Measurements from ENCODE around the gene ARGFX.

Gene ARGFX

DNA sequence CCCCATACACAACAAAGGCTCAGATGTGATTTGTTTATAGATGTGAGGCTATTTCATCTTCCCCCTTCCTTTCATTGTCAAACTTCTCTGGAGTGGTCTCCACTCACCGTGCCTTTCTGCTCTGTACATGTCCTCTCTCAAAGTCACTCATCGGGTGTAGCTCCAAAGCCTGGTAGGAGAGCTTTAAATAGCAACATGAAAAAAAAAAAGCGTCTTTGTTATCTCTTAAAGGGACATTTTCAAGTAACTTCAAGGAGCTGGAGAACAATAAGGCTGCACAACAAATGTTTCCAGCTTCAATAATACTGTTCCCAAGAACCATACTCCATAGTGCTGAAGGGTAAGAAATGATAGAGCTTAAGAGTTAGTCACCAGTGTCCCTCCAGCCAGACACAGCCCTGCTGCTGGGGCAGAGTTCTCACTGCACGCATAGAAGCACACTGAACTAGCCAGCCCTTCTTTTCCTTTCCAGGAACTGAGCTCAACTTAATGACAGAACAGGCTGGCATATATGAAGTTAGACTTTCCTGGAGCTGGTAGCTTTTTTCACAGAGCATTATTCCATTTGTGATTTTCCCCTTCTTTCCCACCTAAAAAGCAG, 33.6 kb downstream of the ARGFX start:
- DNase-seq: no peak

DNA sequence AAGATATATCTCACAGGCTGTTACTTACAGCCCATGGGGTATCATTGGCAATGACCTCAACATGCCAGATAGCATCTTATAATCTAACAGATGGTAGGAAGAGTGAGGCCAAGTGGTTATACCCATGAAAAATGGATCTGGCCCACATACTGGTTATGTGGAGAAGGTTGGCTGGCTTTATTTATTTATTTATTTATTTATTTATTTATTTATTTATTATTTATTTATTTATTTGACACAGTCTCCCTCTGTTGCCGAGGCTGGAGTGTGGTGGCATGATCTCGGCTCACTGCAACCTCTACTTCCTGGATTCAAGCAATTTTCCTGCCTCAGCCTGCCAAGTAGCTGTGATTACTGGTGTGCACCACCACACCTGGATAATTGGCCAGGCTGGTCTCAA, 37.0 kb downstream of the ARGFX start:
- DNase-seq: no peak

DNA sequence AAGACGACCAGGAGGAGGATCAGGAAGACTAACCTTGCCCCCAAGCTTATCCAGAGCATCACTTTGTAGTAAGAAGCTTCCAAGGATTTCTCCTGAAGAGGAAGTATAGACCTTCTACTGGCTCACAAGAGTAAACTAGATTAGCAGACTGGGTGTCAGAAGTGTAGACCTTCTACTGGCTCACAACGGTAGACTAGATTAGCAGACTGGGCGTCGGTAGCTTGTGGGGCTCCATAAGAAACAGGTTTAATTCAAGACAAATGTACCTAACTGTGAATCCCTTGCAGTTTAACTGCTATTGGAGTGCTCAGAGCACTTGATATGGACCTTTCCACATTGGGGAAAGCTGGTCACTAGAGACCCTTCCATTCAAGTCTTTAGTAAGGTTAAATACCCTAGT, 38.4 kb downstream of the ARGFX start:
- DNase-seq: no peak
